Measurements from ENCODE around the gene PPM1H.
"Not testable (repeated sequence)": the region's sequence is repeated elsewhere in the genome, so short reads cannot be mapped to it uniquely, and the experiment has no call there.

Gene PPM1H

DNA sequence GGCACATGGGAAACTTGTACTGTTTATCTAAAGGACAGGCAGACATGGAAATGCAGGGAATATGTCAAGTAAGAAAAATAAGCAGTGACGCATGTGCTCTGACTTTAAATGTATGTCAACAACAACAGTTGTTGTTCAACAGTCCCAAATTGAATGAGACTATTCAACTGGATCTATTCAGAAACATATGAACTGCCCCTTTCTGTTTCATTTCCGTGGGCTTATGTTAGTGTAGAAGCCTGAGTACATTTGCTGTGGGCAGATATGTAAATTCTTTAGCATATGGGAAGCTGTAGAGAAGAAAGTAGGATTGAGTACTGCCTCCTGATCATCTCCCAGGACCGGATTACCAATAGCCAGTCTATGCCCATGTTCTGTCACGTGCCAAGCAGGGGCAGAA is 7.4 kb upstream of the PPM1H start:
- not testable (repeated sequence) for FAIRE-seq

- FAIRE-seq, result no peak
These were observed 631 bp downstream of the PPM1H start for GRCh38 chr12:62934239-62934798.

GRCh38 chr12:62933602-62934238 is 1.2 kb downstream of the PPM1H start:
- FAIRE-seq, result peak; percentile 13

DNA sequence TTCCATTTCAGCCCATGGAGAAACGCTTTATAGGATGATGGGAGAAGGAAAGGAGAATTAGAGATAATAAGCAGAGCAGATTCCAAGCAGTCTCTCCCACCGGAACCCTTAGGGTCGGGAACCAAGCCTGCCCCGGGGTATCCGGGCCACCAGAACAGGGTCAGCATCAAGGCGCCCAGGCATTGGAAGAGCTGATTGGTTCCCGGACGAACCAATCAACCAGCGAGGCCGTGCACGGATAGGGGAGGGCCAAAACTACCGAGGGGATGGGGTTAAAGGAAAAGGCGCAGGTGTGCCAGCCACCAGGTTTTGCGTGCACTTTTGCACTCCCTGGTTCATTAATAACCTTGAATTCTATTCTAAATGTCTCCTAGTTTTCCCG is 1.7 kb downstream of the PPM1H start:
- FAIRE-seq, result peak; percentile 79

- FAIRE-seq, result no peak
These were observed 3.5 kb downstream of the PPM1H start for GRCh38 chr12:62931477-62931876.

DNA sequence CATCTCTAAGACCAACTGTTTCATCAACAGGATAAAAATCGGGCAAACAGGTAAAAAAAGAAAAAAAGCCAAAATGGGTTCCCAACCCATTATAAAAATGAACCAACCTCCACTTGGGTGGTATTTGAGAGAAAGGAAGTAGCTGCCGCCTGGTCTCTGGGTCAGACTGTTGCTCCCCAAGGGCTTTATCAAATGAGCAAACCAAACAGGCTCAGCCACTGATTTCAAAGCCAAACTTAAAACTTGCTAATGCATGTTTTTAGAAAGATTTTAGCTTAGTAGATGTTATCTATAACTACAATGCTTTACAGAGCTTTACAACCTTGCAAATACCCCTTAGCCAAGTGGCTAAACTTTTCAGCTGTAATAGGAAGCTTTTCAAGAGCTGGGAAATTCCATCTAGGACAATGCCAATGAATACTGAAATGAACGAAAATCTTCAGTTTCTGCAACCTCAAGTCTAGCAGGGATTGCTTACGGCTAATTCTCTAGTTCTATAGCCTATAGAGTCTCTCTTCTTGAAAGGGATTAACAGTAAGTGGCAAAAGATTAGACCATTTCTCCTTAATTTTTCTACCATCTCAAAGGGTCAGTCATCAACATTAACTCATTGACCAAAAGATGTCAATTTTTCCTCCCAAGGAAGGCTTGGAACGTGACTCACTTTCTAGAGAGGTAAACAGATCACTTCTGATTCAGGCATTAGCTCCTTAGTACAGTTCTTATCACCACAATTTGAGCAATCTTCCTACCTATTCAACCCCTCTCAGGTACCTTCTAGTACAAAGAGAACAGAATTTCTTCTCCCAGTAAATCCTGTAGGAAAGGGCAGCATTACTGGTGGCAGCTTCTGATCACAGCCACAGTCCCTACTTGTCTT is 4.2 kb downstream of the PPM1H start:
- no peak for FAIRE-seq

DNA sequence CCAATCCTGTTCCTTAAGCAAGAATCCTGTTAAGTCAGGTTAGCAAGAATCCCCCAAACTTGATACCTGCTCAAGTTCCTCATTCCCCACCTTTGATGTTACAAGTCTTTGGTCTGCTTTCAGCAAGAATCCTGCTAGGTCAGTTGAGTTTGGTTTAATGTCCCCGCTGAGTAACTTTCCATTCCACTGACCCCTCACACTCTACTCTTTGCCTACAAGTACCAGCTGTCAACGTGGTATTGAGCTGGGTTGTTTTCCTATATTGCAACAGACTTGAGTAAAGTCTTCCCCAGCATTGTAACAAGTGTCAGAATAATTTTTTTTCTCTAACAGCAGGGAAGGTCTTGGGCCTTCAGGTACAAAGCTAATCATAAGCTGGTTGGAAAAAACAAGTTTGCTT is 6.3 kb downstream of the PPM1H start:
- FAIRE-seq, result no peak

- no peak for FAIRE-seq
These were observed 9.3 kb downstream of the PPM1H start for GRCh38 chr12:62925680-62926079.

DNA sequence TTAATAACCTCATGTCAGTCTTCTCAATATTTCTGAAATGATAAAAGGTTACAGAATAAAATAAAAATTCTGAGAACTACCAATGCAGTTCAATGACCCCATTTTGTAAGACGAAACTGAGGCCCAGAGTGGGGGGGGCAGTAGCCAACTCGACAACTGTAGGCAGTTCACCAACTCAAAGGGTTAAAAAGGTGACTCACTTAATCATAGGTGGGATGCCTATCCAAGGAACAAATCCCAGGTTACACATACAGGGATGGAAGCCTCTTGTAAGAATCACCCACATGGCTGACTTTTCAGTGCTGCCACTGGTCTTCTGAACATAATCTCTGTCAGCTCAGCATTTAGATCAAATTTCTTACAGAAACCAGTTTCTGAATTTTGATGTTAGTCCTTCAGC is 10.9 kb downstream of the PPM1H start:
- FAIRE-seq, result no peak

DNA sequence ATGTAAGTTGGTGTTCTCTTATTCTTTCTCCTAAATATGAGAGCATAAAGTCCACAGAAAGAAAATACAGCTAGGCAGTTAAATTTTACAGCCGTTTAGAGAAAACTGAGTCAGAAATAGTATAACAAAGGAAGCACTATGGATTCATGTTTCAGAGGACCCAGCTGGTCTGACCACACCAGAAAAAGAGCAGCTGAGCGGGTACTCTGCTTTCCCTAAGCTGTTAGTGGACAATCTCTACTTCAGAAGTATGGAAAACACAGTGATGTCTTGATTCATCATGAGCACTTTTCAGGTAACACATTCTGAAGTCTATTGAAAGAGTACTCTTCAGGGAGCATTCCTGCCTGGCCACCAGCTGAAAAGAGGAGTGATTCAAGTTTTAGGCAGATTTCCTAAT is 12.4 kb downstream of the PPM1H start:
- no peak for FAIRE-seq

DNA sequence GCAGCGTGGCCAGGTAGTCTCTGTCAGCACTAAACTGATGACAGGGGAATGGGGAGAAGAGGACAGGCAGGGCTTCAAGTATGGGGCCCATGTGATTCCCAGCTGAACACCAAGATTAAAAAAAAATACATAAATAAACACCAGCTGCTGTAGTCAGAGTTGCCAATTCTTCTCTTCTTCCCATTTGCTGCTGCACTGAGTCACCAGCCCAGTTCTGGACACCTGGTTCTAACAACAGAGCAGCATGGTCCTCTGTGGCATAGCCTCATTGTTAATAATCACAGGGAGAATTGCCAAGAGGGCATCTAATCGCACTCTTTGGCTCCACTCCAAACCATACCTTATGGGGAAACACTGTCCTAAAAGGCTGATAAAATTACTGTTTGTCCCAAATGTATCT is 15.1 kb downstream of the PPM1H start:
- peak; percentile 89 for FAIRE-seq

DNA sequence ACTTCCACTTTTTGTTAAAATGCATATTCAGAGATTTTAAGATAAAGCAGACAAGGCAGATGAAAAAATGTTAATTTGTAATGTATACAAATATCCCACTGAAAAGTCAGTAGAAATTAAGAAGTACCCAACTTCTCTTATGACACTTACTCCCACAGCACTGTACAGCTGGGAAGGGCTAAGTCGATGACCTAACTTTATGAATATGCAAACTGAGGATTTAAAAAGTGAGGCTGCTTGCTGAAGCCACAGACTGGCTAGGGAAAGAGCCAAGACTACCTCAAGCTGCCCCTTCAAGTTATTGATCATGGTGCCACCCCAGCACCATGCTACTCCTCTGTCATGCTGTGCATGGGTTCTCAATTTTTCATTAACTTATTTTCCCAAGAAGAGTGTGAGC is 17.0 kb downstream of the PPM1H start:
- FAIRE-seq, result no peak

DNA sequence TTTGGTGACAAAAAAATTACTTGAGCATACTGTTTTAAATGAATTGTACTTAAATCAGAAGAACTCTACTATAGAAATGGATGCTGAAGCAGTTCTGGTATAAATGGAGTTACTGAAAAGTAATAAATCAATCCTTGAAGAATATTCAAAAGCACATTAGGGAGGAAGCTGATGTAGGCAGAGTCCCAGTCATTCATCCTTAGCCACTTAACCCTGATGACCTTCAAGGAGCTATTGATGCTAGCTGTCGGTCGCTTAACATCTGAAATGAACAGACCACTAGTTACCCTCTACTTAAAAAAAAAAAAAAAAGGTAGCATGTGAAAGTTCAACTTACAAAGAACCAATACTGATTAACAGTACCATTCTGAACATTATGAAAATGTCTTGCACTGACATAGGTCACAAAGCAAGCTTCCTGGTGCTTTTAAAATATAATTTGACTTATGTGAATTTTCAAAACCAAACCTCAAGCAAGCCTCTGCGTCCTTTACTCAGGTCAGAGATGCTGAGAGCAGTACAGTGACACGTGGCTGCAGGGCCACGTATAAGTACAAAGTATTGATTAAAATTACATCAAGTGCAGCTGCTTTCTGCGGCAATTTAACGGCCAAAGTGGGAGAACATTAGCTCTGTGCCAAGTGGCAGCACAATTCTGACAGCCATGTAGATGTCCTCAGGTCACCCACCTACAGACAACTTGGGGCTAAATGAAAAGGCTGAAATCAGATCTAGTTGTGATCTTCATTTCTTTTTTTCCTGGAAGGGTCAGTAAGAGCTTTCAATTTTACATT is 18.1 kb downstream of the PPM1H start:
- FAIRE-seq, result peak; percentile 69

GRCh38 chr12:62915204-62915529 is 19.8 kb downstream of the PPM1H start:
- no peak for FAIRE-seq

DNA sequence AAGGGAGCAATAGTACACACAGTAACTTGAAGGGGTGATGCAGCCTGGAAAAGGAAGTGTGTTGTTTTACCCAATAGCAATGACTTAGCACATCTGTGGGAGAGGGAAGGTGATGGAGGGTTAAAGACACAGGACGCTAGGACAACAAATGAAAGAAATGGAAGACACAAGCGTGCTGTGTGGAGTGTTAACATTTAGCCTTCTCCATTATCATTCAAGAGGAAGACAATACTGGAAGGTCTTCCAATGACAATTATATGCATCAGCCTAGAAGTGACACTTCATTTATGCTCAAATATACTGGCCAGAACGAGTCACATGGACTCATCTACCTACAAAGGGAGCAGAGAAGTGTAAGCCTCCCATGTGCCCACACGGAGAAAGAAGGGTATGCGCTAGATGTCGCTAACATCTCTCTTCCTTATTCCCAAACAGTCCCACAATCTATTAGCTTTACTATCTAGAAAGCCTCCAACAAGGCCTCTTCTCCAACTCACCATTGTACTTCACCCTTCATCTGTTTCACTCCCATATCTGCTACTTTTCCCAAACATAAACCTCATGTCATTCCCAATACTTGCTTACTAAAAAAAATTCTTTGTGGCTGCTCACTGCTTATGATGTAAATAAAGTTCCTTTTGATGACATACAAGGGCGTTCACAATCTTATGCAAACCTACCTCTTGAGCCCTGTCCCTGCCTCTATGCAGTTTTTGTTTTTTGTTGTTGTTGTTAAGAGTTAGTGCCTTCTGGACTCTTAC is 20.3 kb downstream of the PPM1H start:
- no peak for FAIRE-seq

DNA sequence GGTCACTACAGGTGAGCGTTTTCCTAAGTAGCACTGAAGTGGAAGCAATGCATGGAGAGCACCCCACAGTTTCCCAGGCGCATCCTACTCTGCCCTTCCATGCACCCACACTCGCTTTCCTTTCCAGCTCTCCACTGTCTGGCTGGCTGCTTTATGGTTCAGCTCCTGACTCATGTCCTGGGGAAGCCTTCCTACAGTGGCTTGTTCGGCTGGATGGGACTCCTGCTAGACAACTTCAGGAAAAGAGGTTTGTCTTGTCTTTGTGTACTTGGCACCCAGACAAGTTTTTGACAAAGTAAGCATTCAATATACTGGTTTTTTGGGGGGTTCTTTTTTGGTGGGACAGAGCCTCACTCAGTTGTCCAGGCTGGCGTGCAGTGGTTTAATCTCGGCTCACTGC is 21.6 kb downstream of the PPM1H start:
- FAIRE-seq, result no peak

DNA sequence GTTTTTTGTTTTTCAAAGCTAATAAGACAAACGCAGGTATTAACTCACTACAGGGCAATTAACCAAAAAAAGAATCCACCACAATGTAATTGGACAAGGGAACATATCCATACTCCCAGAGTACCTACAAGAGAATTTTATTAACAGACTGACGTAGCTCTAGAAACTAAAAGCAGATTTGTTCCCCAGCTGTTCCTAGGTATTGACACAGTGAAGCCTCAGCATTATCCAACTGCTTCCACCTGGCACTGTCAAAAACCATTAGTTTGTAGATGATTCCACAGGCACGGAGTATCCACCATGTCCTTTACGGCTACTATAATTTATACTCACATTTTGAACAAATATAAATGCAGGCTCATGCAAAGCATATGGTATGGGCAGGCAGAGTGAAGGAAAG is 22.3 kb downstream of the PPM1H start:
- peak; percentile 64 for FAIRE-seq

DNA sequence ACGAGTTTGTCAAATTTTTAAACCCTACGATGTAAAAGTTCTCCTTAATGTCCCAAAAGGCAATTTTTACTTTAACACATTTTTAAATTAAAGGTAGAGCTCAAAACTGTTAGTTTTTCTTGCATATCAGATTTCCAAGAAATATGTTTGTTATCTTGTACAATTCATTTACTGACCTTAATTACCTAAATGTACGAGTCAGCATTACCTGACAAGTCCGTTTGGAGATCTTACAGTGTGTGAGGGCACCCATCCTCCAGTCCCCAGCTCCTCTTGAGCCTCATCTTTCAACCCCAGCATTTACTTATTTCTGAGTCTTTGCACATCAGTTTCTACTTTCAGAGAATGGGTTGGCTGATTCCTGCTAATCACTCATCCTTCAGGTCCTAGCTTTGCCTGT is 23.7 kb downstream of the PPM1H start:
- no peak for FAIRE-seq

GRCh38 chr12:62910549-62911169 is 24.3 kb downstream of the PPM1H start:
- FAIRE-seq, result peak; percentile 49

- FAIRE-seq, result no peak
These were observed 25.6 kb downstream of the PPM1H start for GRCh38 chr12:62909340-62909739.

DNA sequence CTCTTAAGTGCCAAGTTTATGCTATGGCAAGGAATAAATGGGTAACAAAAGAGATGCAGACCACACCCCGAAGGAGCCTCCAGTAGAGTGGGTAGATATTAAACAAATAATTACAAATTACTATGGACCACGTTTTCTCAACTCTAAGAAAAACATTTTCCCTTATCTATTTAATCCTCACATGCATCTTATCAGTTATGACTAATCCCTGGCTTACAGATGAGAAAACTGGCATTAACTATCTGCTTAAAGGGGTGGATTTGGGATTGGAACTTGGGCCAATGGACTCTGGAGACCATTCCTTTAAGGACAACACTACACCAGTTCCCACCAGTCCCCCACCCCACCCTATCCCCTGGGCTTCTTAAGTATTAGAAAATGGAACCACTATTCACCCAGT is 26.3 kb downstream of the PPM1H start:
- no peak for FAIRE-seq

DNA sequence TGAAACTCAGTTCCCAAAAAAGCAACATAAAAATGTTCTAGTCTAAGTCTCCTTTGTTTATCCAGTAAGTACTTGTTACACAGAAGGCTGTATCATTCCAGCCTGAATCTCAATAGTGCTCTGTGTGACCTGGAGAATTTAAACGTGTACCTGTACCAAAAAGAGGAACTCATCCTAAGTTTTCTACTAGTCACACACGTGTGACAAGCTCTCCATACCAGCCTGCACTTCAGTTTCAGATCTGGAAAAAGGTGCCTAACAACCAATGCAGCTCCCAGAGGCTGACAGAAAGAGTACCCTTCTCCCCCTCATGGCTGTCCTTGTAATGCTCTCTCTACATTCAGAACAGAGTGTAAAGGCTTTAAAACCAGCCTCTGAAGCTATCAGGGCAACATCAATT is 27.4 kb downstream of the PPM1H start:
- FAIRE-seq, result no peak
